HCT116 (cell line): ENCODE results near the gene GNAO1. TPM values are rescaled to one million over a fixed set of nuclear protein-coding genes. Genes with fewer than 3 reads are reported as not detected.

Source experiments
- ATAC-seq: fragments of 200-7000 bp; cut with Tn5 transposase; 2 replicates; pipeline ENCODE4 v1.9.1; 2020; ENCODE audit warnings: mild to moderate bottlenecking, moderate library complexity
- BruUV-seq: library from RNA; stranded (reverse); fragments of 400-500 nt; replicated peaks from 2 replicates; lab custom pipeline; 2021; lab: Mats Ljungman, UMichigan
- CTCF ChIA-PET: fragments of 300-600 bp; sonication (Branson Sonifier 250); formaldehyde crosslinking; loops from one replicate; lab custom pipeline; 2021; ENCODE audit warnings: antibody characterized with exemption; lab: Charles Lee
- POLR2A ChIA-PET: fragments of 300-600, 350-600 bp; sonication (Branson Sonifier 250); formaldehyde crosslinking; loops from one replicate; lab custom pipeline; 2021; ENCODE audit warnings: antibody characterized with exemption; lab: Charles Lee
- RAD21 ChIA-PET, 2 experiments: fragments of 300-600 bp; sonication (Branson Sonifier 250); formaldehyde crosslinking; loops; one replicate each; lab custom pipeline; 2023; ENCODE audit warnings: low total read pairs in 2 of 2; ENCODE audit not compliant: uncharacterized antibody in 2 of 2, unreplicated experiment in 2 of 2, low non-redundant PET in 1 of 2; lab: Charles Lee
- DNase-seq: peaks from one replicate; pipeline ENCODE4 v3.0.0-alpha.2; 2010; ENCODE audit warnings: low read depth, low spot score
- H2AFZ ChIP-seq: fragments of 200-600 bp; shearing (Covaris generic), sonication (generic); 2 replicates; pipeline ENCODE4 v1.6.1; 2017; ENCODE audit warnings: low read depth, mixed run types, mixed read lengths, antibody characterized with exemption, low read length; ENCODE audit not compliant: poor library complexity, severe bottlenecking
- H3K27ac ChIP-seq: 2 replicates; pipeline ENCODE4 v1.5.1; 2012; ENCODE audit warnings: low read depth, low read length
- H3K27me3 ChIP-seq: fragments of 200-600 bp; sonication (generic); 2 replicates; pipeline ENCODE4 v1.6.1; 2016; ENCODE audit warnings: mixed run types, low read length, mixed read lengths; ENCODE audit not compliant: insufficient read depth
- H3K36me3 ChIP-seq, 2 experiments: fragments of 200-500 bp in 1 of 2; fragments of 200-600 bp in 1 of 2; sonication (Bioruptor generic) in 1 of 2; sonication (generic) in 1 of 2; 2 replicates each; pipeline versions ENCODE4 v1.5.1 to v1.6.1; 2014 to 2016; ENCODE audit warnings: low read length in 2 of 2, inconsistent platforms in 1 of 2, mixed read lengths in 1 of 2, mixed run types in 1 of 2; ENCODE audit not compliant: insufficient read depth in 2 of 2, control insufficient read depth in 1 of 2
- H3K4me1 ChIP-seq, 2 experiments: fragments of 200-600 bp in 1 of 2; sonication (generic) in 1 of 2; 2 replicates each; pipeline versions ENCODE4 v1.5.1 to v1.6.1; 2012 to 2017; ENCODE audit warnings: low read length in 2 of 2, inconsistent platforms in 1 of 2, mild to moderate bottlenecking in 1 of 2, mixed read lengths in 1 of 2, mixed run types in 1 of 2, moderate library complexity in 1 of 2; ENCODE audit not compliant: insufficient read depth in 2 of 2, control insufficient read depth in 1 of 2
- H3K4me2 ChIP-seq: fragments of 200-600 bp; sonication (generic); 2 replicates; pipeline ENCODE4 v1.6.1; 2017; ENCODE audit warnings: mixed run types, low read length, mixed read lengths
- H3K4me3 ChIP-seq, 2 experiments: fragments of 200-600 bp in 1 of 2; sonication (generic) in 1 of 2; replicated peaks in 1 of 2; 2 replicates each; pipeline ENCODE4 v1.5.1; 2011 to 2016; ENCODE audit warnings: low read length in 2 of 2, control low read depth in 1 of 2, low read depth in 1 of 2, mild to moderate bottlenecking in 1 of 2, mixed read lengths in 1 of 2, mixed run types in 1 of 2
- H3K79me2 ChIP-seq: fragments of 200-600 bp; sonication (generic); 2 replicates; pipeline ENCODE4 v1.6.1; 2017; ENCODE audit warnings: mild to moderate bottlenecking, mixed run types, low read length, moderate library complexity, mixed read lengths; ENCODE audit not compliant: insufficient read depth
- H3K9ac ChIP-seq: fragments of 200-600 bp; sonication (generic); 2 replicates; pipeline ENCODE4 v1.6.1; 2016; ENCODE audit warnings: low read length, mixed read lengths
- H3K9me2 ChIP-seq: fragments of 200-600 bp; sonication (generic), shearing (Covaris generic); 2 replicates; pipeline ENCODE4 v1.6.1; 2017; ENCODE audit warnings: mixed run types, mild to moderate bottlenecking, moderate library complexity; ENCODE audit not compliant: insufficient read depth
- H3K9me3 ChIP-seq, 2 experiments: fragments of 200-500 bp in 1 of 2; fragments of 200-600 bp in 1 of 2; sonication (Bioruptor generic) in 1 of 2; sonication (generic) in 1 of 2; 2 replicates each; pipeline ENCODE4 v1.6.1; 2014 to 2017; ENCODE audit warnings: low read length in 2 of 2, mixed read lengths in 2 of 2, inconsistent platforms in 1 of 2, low read depth in 1 of 2, mild to moderate bottlenecking in 1 of 2, mixed run types in 1 of 2, moderate library complexity in 1 of 2; ENCODE audit not compliant: control insufficient read depth in 1 of 2, insufficient read depth in 1 of 2
- H4K20me1 ChIP-seq: fragments of 200-600 bp; sonication (generic), shearing (Covaris generic); 2 replicates; pipeline ENCODE4 v1.6.1; 2017; ENCODE audit warnings: mixed run types, mild to moderate bottlenecking, moderate library complexity; ENCODE audit not compliant: insufficient read depth
- ATF3 ChIP-seq: IDR thresholded peaks from 2 replicates; pipeline ENCODE4 v1.6.1; 2012
- CBX3 ChIP-seq: IDR thresholded peaks from 2 replicates; pipeline ENCODE4 v1.6.1; 2012; ENCODE audit warnings: low read depth
- CTCF ChIP-seq, 3 experiments: fragments of 200-600 bp in 1 of 3; sonication (generic) in 1 of 3; IDR thresholded peaks in 2 of 3; conservative IDR thresholded peaks in 1 of 3; 2 replicates each; pipeline ENCODE4 v1.5.1; 2012 to 2017; ENCODE audit warnings: low read depth in 2 of 3, low read length in 2 of 3, antibody characterized with exemption in 1 of 3, borderline replicate concordance in 1 of 3, control low read depth in 1 of 3, mild to moderate bottlenecking in 1 of 3, mixed read lengths in 1 of 3, mixed run types in 1 of 3, moderate library complexity in 1 of 3; ENCODE audit not compliant: insufficient read depth in 1 of 3
- ELF1 ChIP-seq: IDR thresholded peaks from 2 replicates; pipeline ENCODE4 v1.6.1; 2012; ENCODE audit warnings: low read depth, borderline replicate concordance
- EZH2 ChIP-seq: fragments of 200-600 bp; sonication (generic); IDR thresholded peaks from 2 replicates; pipeline ENCODE4 v1.6.1; 2017; ENCODE audit warnings: antibody characterized with exemption, mixed run types
- JUND ChIP-seq: IDR thresholded peaks from 2 replicates; pipeline ENCODE4 v1.6.1; 2012
- MAX ChIP-seq: IDR thresholded peaks from 2 replicates; pipeline ENCODE4 v1.6.1; 2012
- POLR2A ChIP-seq: IDR thresholded peaks from 2 replicates; pipeline ENCODE4 v1.7.0; 2011; ENCODE audit warnings: borderline replicate concordance; ENCODE audit not compliant: insufficient read depth, insufficient read length; ENCODE audit errors: extremely low read depth
- POLR2AphosphoS5 ChIP-seq: IDR thresholded peaks from 2 replicates; pipeline ENCODE4 v1.6.1; 2011; ENCODE audit warnings: mild to moderate bottlenecking, low read depth, low read length, moderate library complexity
- RAD21 ChIP-seq: IDR thresholded peaks from 2 replicates; pipeline ENCODE4 v1.6.1; 2012; ENCODE audit warnings: low read depth, mild to moderate bottlenecking
- REST ChIP-seq: IDR thresholded peaks from 2 replicates; pipeline ENCODE4 v1.6.1; 2012; ENCODE audit warnings: low read depth
- SIN3A ChIP-seq: IDR thresholded peaks from 2 replicates; pipeline ENCODE4 v1.6.1; 2012; ENCODE audit warnings: low read depth
- SP1 ChIP-seq: IDR thresholded peaks from 2 replicates; pipeline ENCODE4 v1.6.1; 2012; ENCODE audit warnings: low read depth
- SRF ChIP-seq: IDR thresholded peaks from 2 replicates; pipeline ENCODE4 v1.6.1; 2012; ENCODE audit warnings: low read depth
- TCF7L2 ChIP-seq: IDR thresholded peaks from 2 replicates; pipeline ENCODE4 v1.7.0; 2011; ENCODE audit warnings: borderline replicate concordance, inconsistent platforms; ENCODE audit not compliant: insufficient read depth, insufficient read length; ENCODE audit errors: extremely low read depth
- YY1 ChIP-seq: IDR thresholded peaks from 2 replicates; pipeline ENCODE4 v1.6.1; 2011; ENCODE audit warnings: low read length, low read depth, moderate library complexity, mild to moderate bottlenecking; ENCODE audit not compliant: insufficient replicate concordance; ENCODE audit errors: extremely low read depth
- ZBTB33 ChIP-seq: IDR thresholded peaks from 2 replicates; pipeline ENCODE4 v1.6.1; 2011; ENCODE audit warnings: mild to moderate bottlenecking, low read length, moderate library complexity; ENCODE audit not compliant: insufficient replicate concordance; ENCODE audit errors: extremely low read depth
- ZFX ChIP-seq: fragments of 450-650 bp; IDR thresholded peaks from 2 replicates; pipeline ENCODE4 v1.6.1; 2017
- ZNF274 ChIP-seq: fragments of 200-500 bp; sonication (Bioruptor generic); IDR thresholded peaks from 2 replicates; pipeline ENCODE4 v1.6.1; 2014; ENCODE audit warnings: mild to moderate bottlenecking, low read depth, low read length, inconsistent platforms
- intact Hi-C: fragments of 100-400 bp; cut with micrococcal nuclease; formaldehyde crosslinking; loops from 2 replicates; pipeline ENCODE4 v1.10.0; 2022
- total RNA-seq: library from RNA; stranded (reverse); gene quantifications from one replicate; pipeline ENCODE4 v1.2.1, GENCODE V29; 2021; ENCODE audit not compliant: unreplicated experiment

The GNAO1 gene
- total RNA-seq, 1 experiment from 2014 or later, result 0.12 TPM

DNA sequence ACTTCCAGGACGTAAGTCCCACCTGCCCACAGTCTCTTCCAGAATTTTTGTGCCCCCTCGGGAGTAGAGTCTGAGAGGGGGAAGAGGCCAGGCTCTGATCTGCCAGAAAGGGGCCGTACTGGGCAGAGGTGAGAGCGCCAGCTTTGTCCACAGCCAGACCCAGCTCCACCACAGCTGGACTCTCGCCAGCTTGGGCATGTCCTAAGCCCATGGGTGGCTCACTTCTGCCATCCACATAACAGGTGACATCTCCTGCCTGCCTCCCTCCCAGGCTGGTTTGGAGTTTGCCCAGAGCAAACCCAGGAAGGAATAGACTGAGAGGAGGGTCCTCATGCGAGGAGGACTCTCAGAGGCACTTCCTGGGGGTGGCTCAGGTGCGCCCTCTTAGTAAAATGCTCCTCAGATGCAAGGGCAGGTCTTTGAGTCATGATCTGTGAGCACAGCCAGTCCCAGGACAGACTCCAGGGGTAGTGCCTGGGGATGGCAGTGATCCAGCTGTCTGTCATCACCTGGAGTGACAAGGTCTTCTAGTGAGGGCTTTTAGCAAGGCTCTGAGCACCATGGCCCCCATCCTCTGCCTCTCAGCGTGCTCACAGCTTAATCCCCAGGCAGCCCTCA, 144.9 kb downstream of the GNAO1 start:
- Histone ChIP-seq H3K27me3 (no peaks in the 10 kb centered on the region), H3K4me1 (peaks cover 3 to 11% of the 10 kb centered on the region in 2 experiments; a peak in 3 of 4 replicates), H3K9me2 (no peaks in the 10 kb centered on the region), H3K36me3 (no peaks in the 10 kb centered on the region), H3K4me3 (no peak overlapping the region), H2AFZ (no peak overlapping the region), H3K4me2 (no peak overlapping the region), H3K79me2 (no peaks in the 10 kb centered on the region), H3K27ac (no peak overlapping the region), H3K9me3 (no peaks in the 10 kb centered on the region), H4K20me1 (no peaks in the 10 kb centered on the region), H3K9ac (no peak overlapping the region)
- RAD21 ChIA-PET, result no interaction called here
- TF ChIP-seq ELF1 (no peak), ZBTB33 (no peak), JUND (no peak), ZFX (no peak), POLR2A (no peak), TCF7L2 (no peak), EZH2 (no peak), MAX (no peak), SIN3A (no peak), RAD21 (no peak), ZNF274 (no peak), SRF (no peak), CTCF (IDR thresholded peaks at IDR 0.05 in 2 of 3, conservative IDR thresholded peaks at IDR 0.05 in 1 of 3; ENCODE audit: borderline replicate concordance in 1 of 3, insufficient read depth in 1 of 3, low read depth in 2 of 3, low read length in 2 of 3) (no peak), SP1 (no peak), REST (no peak), POLR2AphosphoS5 (no peak), YY1 (no peak), ATF3 (no peak), CBX3 (no peak)
- no TSS peak for BruUV-seq
- intact Hi-C loops, result loop anchor here (10.0 kb wide), 1 partner anchor 369 kb away; no protein-coding TSS in a partner anchor
- ATAC-seq (no peak), DNase-seq (no peak)
- POLR2A ChIA-PET, result no interaction called here
- CTCF ChIA-PET, result no interaction called here
